H1 (cell line): ENCODE results near the gene ASF1A. TPM values are rescaled to one million over a fixed set of nuclear protein-coding genes. Genes with fewer than 3 reads are reported as not detected.

Experiments
- CTCF ChIA-PET: fragments of 300-600 bp; sonication (Branson Sonifier 250); formaldehyde crosslinking; loops from one replicate; lab custom pipeline; 2021; ENCODE audit not compliant: partially characterized antibody; lab: Charles Lee
- POLR2A ChIA-PET: fragments of 300-600 bp; sonication (Branson Sonifier 250); formaldehyde crosslinking; loops from one replicate; lab custom pipeline; 2021; ENCODE audit warnings: inconsistent platforms; ENCODE audit not compliant: partially characterized antibody; lab: Charles Lee
- DNase-seq, 2 experiments: peaks; one replicate each; pipeline versions ENCODE4 v3.0.0 to v3.0.0-alpha.2; 2010 to 2022; ENCODE audit warnings: low spot score in 2 of 2, low read depth in 1 of 2, mixed read lengths in 1 of 2
- FAIRE-seq: peaks from 2 replicates; lab custom pipeline; 2011; peaks lifted over from hg19 to GRCh38; lab: Jason Lieb, UNC
- H2AFZ ChIP-seq: 2 replicates; pipeline ENCODE4 v1.8.1; 2012; ENCODE audit warnings: low read length, inconsistent platforms
- H2AK5ac ChIP-seq: 2 replicates; pipeline ENCODE4 v1.6.1; 2013; ENCODE audit warnings: low read depth, low read length
- H2BK120ac ChIP-seq: replicated peaks from 2 replicates; pipeline ENCODE3; 2013; ENCODE audit warnings: low read depth, low read length, inconsistent platforms
- H2BK12ac ChIP-seq: 2 replicates; pipeline ENCODE4 v1.6.1; 2013; ENCODE audit warnings: low read depth, low read length
- H2BK15ac ChIP-seq: 2 replicates; pipeline ENCODE4 v1.6.1; 2013; ENCODE audit warnings: low read length
- H2BK20ac ChIP-seq: 2 replicates; pipeline ENCODE4 v1.6.1; 2013; ENCODE audit warnings: low read length
- H2BK5ac ChIP-seq: 2 replicates; pipeline ENCODE4 v1.6.1; 2013; ENCODE audit warnings: low read depth, low read length
- H3K14ac ChIP-seq: 2 replicates; pipeline ENCODE4 v1.6.1; 2013; ENCODE audit warnings: inconsistent platforms; ENCODE audit not compliant: insufficient read length
- H3K18ac ChIP-seq: 2 replicates; pipeline ENCODE4 v1.6.1; 2013; ENCODE audit warnings: low read length; ENCODE audit errors: extremely low read depth
- H3K23ac ChIP-seq: 2 replicates; pipeline ENCODE4 v1.6.1; 2013; ENCODE audit warnings: inconsistent platforms; ENCODE audit not compliant: insufficient read length
- H3K23me2 ChIP-seq: 2 replicates; pipeline ENCODE4 v1.6.1; 2013; ENCODE audit warnings: low read depth, low read length
- H3K27ac ChIP-seq: 2 replicates; pipeline ENCODE4 v1.6.1; 2011; ENCODE audit warnings: low read depth, low read length, inconsistent platforms
- H3K27me3 ChIP-seq, 4 experiments: replicated peaks in 1 of 4; 1 replicate in 1 of 4; 2 replicates in 3 of 4; pipeline versions ENCODE4 v1.6.1 to v1.8.1; 2011 to 2013; ENCODE audit warnings: low read length in 3 of 4, mild to moderate bottlenecking in 3 of 4, inconsistent platforms in 2 of 4, mixed read lengths in 2 of 4, moderate library complexity in 1 of 4; ENCODE audit not compliant: control insufficient read depth in 3 of 4, insufficient read depth in 3 of 4; ENCODE audit errors: extremely low read depth in 1 of 4
- H3K36me3 ChIP-seq, 4 experiments: 2 replicates each; pipeline versions ENCODE4 v1.6.1 to v1.8.1; 2011 to 2013; ENCODE audit warnings: mild to moderate bottlenecking in 4 of 4, low read length in 3 of 4, moderate library complexity in 2 of 4, control low read depth in 1 of 4, inconsistent platforms in 1 of 4; ENCODE audit not compliant: insufficient read depth in 4 of 4, control insufficient read depth in 2 of 4
- H3K4ac ChIP-seq: replicated peaks from 2 replicates; pipeline ENCODE3; 2013; ENCODE audit warnings: low read length, low read depth, mixed read lengths, inconsistent platforms; ENCODE audit not compliant: insufficient read length
- H3K4me1 ChIP-seq, 4 experiments: replicated peaks in 1 of 4; 1 replicate in 1 of 4; 2 replicates in 3 of 4; pipeline versions ENCODE4 v1.6.1 to v1.8.1; 2011 to 2013; ENCODE audit warnings: low read length in 3 of 4, inconsistent platforms in 2 of 4, mixed read lengths in 1 of 4; ENCODE audit not compliant: insufficient read depth in 4 of 4, control insufficient read depth in 3 of 4
- H3K4me2 ChIP-seq, 2 experiments: 2 replicates each; pipeline versions ENCODE4 v1.6.1 to v1.8.1; 2011 to 2013; ENCODE audit warnings: low read depth in 2 of 2, low read length in 2 of 2, control low read depth in 1 of 2, inconsistent platforms in 1 of 2, mild to moderate bottlenecking in 1 of 2; ENCODE audit not compliant: insufficient read depth in 1 of 2
- H3K4me3 ChIP-seq, 4 experiments: fragments of 200-600, 300-600 bp in 1 of 4; sonication (generic), shearing (Covaris generic), sonication (Bioruptor Twin) in 1 of 4; 2 replicates each; pipeline versions ENCODE4 v1.5.1 to v1.8.1; 2011 to 2016; ENCODE audit warnings: low read length in 4 of 4, low read depth in 3 of 4, control low read depth in 2 of 4, inconsistent platforms in 2 of 4, mild to moderate bottlenecking in 2 of 4, mixed read lengths in 1 of 4, moderate library complexity in 1 of 4; ENCODE audit not compliant: insufficient read depth in 2 of 4; ENCODE audit errors: extremely low read depth in 1 of 4
- H3K56ac ChIP-seq: replicated peaks from 2 replicates; pipeline ENCODE3; 2013; ENCODE audit warnings: low read depth, mild to moderate bottlenecking, mixed read lengths, low read length, inconsistent platforms; ENCODE audit not compliant: insufficient read length
- H3K79me1 ChIP-seq: 2 replicates; pipeline ENCODE4 v1.6.1; 2013; ENCODE audit warnings: low read depth, low read length, control low read depth
- H3K79me2 ChIP-seq, 2 experiments: 2 replicates each; pipeline versions ENCODE4 v1.6.1 to v1.8.1; 2012 to 2013; ENCODE audit warnings: low read length in 2 of 2, mild to moderate bottlenecking in 2 of 2, inconsistent platforms in 1 of 2; ENCODE audit not compliant: insufficient read depth in 2 of 2, control insufficient read depth in 1 of 2
- H3K9ac ChIP-seq, 4 experiments: replicated peaks in 1 of 4; 1 replicate in 1 of 4; 2 replicates in 3 of 4; pipeline versions ENCODE4 v1.6.1 to v1.8.1; 2011 to 2013; ENCODE audit warnings: low read depth in 3 of 4, low read length in 3 of 4, control low read depth in 2 of 4, mild to moderate bottlenecking in 2 of 4, moderate library complexity in 2 of 4, inconsistent platforms in 1 of 4; ENCODE audit errors: extremely low read depth in 1 of 4
- H3K9me3 ChIP-seq, 2 experiments: 2 replicates each; pipeline versions ENCODE4 v1.6.1 to v1.8.1; 2012 to 2013; ENCODE audit warnings: mild to moderate bottlenecking in 2 of 2, moderate library complexity in 2 of 2, control low read depth in 1 of 2, inconsistent platforms in 1 of 2, low read depth in 1 of 2, low read length in 1 of 2, mixed read lengths in 1 of 2; ENCODE audit not compliant: insufficient read depth in 2 of 2
- H4K20me1 ChIP-seq, 2 experiments: replicated peaks in 1 of 2; 2 replicates each; pipeline versions ENCODE3 to v1.8.1; 2011 to 2013; ENCODE audit warnings: inconsistent platforms in 2 of 2, low read length in 2 of 2, mild to moderate bottlenecking in 1 of 2; ENCODE audit not compliant: insufficient read depth in 2 of 2, control insufficient read depth in 1 of 2
- H4K5ac ChIP-seq: 2 replicates; pipeline ENCODE4 v1.6.1; 2013; ENCODE audit warnings: low read length, low read depth, mixed read lengths, inconsistent platforms; ENCODE audit not compliant: insufficient read length
- H4K8ac ChIP-seq: 2 replicates; pipeline ENCODE4 v1.8.0; 2013; ENCODE audit warnings: mild to moderate bottlenecking, moderate library complexity, low read length, inconsistent platforms; ENCODE audit not compliant: insufficient read depth; ENCODE audit errors: extremely low read depth
- H4K91ac ChIP-seq: replicated peaks from 2 replicates; pipeline ENCODE3; 2013; ENCODE audit warnings: low read length, mixed read lengths, inconsistent platforms; ENCODE audit not compliant: insufficient read length
- GTF2F1 ChIP-seq: IDR thresholded peaks from 2 replicates; pipeline ENCODE4 v1.6.1; 2012; ENCODE audit warnings: low read depth, low read length, improper control_type of control experiment, borderline replicate concordance
- KDM4A ChIP-seq: IDR thresholded peaks from one replicate; pipeline ENCODE4 v1.7.1; 2012; ENCODE audit warnings: low read depth, mild to moderate bottlenecking, moderate library complexity, low read length, inconsistent platforms; ENCODE audit not compliant: severe bottlenecking
- NRF1 ChIP-seq: IDR thresholded peaks from 2 replicates; pipeline ENCODE4 v1.6.1; 2011; ENCODE audit warnings: mild to moderate bottlenecking, low read depth, low read length, improper control_type of control experiment
- POLR2A ChIP-seq, 2 experiments: IDR thresholded peaks; 1 replicate in 1 of 2; 2 replicates in 1 of 2; pipeline ENCODE4 v1.6.1; 2011; ENCODE audit warnings: low read depth in 2 of 2, low read length in 2 of 2, mild to moderate bottlenecking in 2 of 2; ENCODE audit errors: control extremely low read depth in 1 of 2
- RFX5 ChIP-seq: IDR thresholded peaks from 2 replicates; pipeline ENCODE4 v1.6.1; 2011; ENCODE audit warnings: low read depth, low read length, improper control_type of control experiment, borderline replicate concordance
- SP1 ChIP-seq: IDR thresholded peaks from 2 replicates; pipeline ENCODE4 v1.6.1; 2011; ENCODE audit warnings: low read depth, low read length
- SP4 ChIP-seq: IDR thresholded peaks from 2 replicates; pipeline ENCODE4 v1.6.1; 2012; ENCODE audit warnings: low read length, inconsistent platforms
- YY1 ChIP-seq: IDR thresholded peaks from 2 replicates; pipeline ENCODE4 v1.6.1; 2011; ENCODE audit warnings: low read depth, mild to moderate bottlenecking, low read length
- WGBS, 2 experiments: shearing (Covaris generic) in 1 of 2; methylation state at CpG; one replicate each; pipeline versions ENCODE4 v1.1.6 to v1.1.7; 2013 to 2015; ENCODE audit warnings: low lambda C conversion rate in 2 of 2, mixed read lengths in 2 of 2, inconsistent platforms in 1 of 2, low coverage in 1 of 2, missing lambda C conversion rate in 1 of 2; ENCODE audit not compliant: insufficient replicate concordance in 2 of 2, insufficient coverage in 1 of 2, insufficient read length in 1 of 2; ENCODE audit errors: extremely low coverage in 1 of 2, missing lambda C conversion rate in 1 of 2; 5-methylcytosine and 5-hydroxymethylcytosine counted together
- polyA plus RNA-seq, 7 experiments: library from polyadenylated mRNA; depleted of rRNA in 3 of 7; stranded (reverse) in 5 of 7; unstranded in 2 of 7; fragments of >200 nt in 5 of 7; fragments of 200-250 nt in 2 of 7; gene quantifications; 1 replicate in 5 of 7; 2 replicates in 1 of 7; 4 replicates in 1 of 7; pipeline versions ENCODE4 v1.2.1 to v1.2.3, GENCODE V29; 2011 to 2013; ENCODE audit warnings: missing spikeins in 2 of 7, mixed read lengths in 2 of 7
- total RNA-seq: library from RNA; stranded (reverse); fragmentation: NEBNext Ultra II Directional; extraction: Animal tissue kit (Norgen Biotek cat#: 25700); gene quantifications from 2 replicates; pipeline ENCODE4 v1.2.1, GENCODE V29; 2021

Gene ASF1A
- total and polyA plus RNA-seq, 2 of the 8 experiments (the other 6 are each of a cell fraction or from before 2014, with no cell fraction given) = 11.4 to 50.2 TPM

DNA sequence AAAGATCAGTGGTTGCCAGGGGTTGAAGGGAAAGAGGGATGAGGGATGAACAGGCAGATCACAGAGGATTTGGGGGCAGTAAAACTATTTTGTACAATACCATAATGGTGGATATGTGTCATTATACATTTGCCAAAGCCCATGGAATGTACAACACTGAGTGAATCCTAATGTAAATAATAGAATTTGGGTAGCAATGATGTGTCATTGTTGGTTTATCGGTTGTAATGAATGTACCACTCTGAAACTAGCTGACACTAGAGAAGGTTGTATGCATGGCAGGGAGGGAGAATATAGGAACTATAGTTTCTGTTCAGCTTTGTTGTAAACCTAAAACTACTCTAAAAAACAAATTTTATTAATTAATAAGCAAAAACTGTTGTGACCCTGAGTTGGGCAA is 17.8 kb upstream of the ASF1A start:
- Histone ChIP-seq H2AK5ac (no peak overlapping the region), H4K91ac (no peak overlapping the region), H3K27me3 (no peaks in the 10 kb centered on the region), H3K9me3 (no peaks in the 10 kb centered on the region), H3K18ac (no peak overlapping the region), H2BK5ac (no peak overlapping the region), H3K4me1 (no peaks in the 10 kb centered on the region; a peak in 1 of 7 replicates), H2BK120ac (no peak overlapping the region), H2BK12ac (no peak overlapping the region), H4K20me1 (no peaks in the 10 kb centered on the region), H3K4me2 (no peak overlapping the region), H3K4ac (no peak overlapping the region), H4K8ac (no peak overlapping the region), H3K23me2 (no peaks in the 10 kb centered on the region), H3K27ac (no peak overlapping the region), H3K79me2 (no peaks in the 10 kb centered on the region), H3K9ac (no peak overlapping the region), H3K4me3 (no peak overlapping the region), H4K5ac (no peak overlapping the region), H2BK20ac (no peak overlapping the region), H3K79me1 (no peaks in the 10 kb centered on the region), H3K36me3 (no peaks in the 10 kb centered on the region), H2BK15ac (no peak overlapping the region), H3K14ac (no peak overlapping the region), H3K23ac (no peak overlapping the region), H3K56ac (no peak overlapping the region), H2AFZ (no peak overlapping the region)
- TF ChIP-seq GTF2F1 (no peak), RFX5 (no peak), POLR2A (IDR thresholded peaks at IDR 0.05; ENCODE audit: control extremely low read depth in 1 of 2, low read depth in 2 of 2, low read length in 2 of 2) (no peak), SP1 (no peak), NRF1 (no peak), SP4 (no peak), YY1 (no peak), KDM4A (no peak)
- FAIRE-seq = no peak
- ChIA-PET POLR2A (interaction anchor here (1.3 kb wide), 1 partner anchor 19 kb away, joined by 4 read pairs; no protein-coding TSS in a partner anchor), CTCF (interaction anchor here (1.6 to 2.1 kb wide), 2 partner anchors 15 to 20 kb away, joined by 4 to 6 read pairs; no protein-coding TSS in a partner anchor)
- WGBS, 2 experiments = 89% methylated on average over 1 of the region's 1 CpG; no CpG with 5 or more reads in 1 of the 2 experiments
- no peak for DNase-seq
